Esophagus squamous epithelium (tissue), 5 donors: ENCODE results near the gene LRP8. TPM values are rescaled to one million over a fixed set of nuclear protein-coding genes. Genes with fewer than 3 reads are reported as not detected.

Experiments
- DNase-seq: peaks from one replicate; lab custom pipeline; 2025; lab: John Stamatoyannopoulos, UW
- H3K27ac ChIP-seq, 4 donors: fragments of 200-600 bp; sonication (generic); one replicate each; pipeline ENCODE4 v1.5.1; 2016 to 2019; ENCODE audit warnings: mild to moderate bottlenecking in 1 of 4
- H3K27me3 ChIP-seq, 4 donors: fragments of 200-600 bp; sonication (generic); 1 replicate in 3 of 4; 2 replicates in 1 of 4; pipeline versions ENCODE4 v1.5.1 to v1.6.0; 2017 to 2021; ENCODE audit warnings: antibody characterized with exemption in 1 of 4
- H3K36me3 ChIP-seq, 3 donors: fragments of 200-600 bp; sonication (generic); one replicate each; pipeline ENCODE4 v1.5.1; 2016 to 2019
- H3K4me1 ChIP-seq, 3 donors: fragments of 200-600 bp; sonication (generic); one replicate each; pipeline ENCODE4 v1.5.1; 2017 to 2019
- H3K4me3 ChIP-seq, 4 donors: fragments of 200-600 bp; sonication (generic); 1 replicate in 3 of 4; 2 replicates in 1 of 4; pipeline ENCODE4 v1.5.1; 2016 to 2019; ENCODE audit warnings: mild to moderate bottlenecking in 2 of 4, moderate library complexity in 1 of 4
- H3K9me3 ChIP-seq, 3 donors: fragments of 200-600 bp; sonication (generic); one replicate each; pipeline ENCODE4 v1.5.1; 2016 to 2019
- CTCF ChIP-seq, 6 experiments: fragments of 450-650 bp in 4 of 6; fragments of 200-600 bp in 2 of 6; sonication (generic) in 2 of 6; IDR thresholded peaks; one replicate each; pipeline ENCODE4 v1.5.1; 2016 to 2019; ENCODE audit warnings: antibody characterized with exemption in 6 of 6, mild to moderate bottlenecking in 4 of 6, moderate library complexity in 4 of 6
- POLR2A ChIP-seq, 4 donors: fragments of 450-650 bp; IDR thresholded peaks; one replicate each; pipeline ENCODE4 v1.6.1; 2017; ENCODE audit warnings: antibody characterized with exemption in 4 of 4, mild to moderate bottlenecking in 4 of 4, moderate library complexity in 3 of 4
- WGBS, 2 donors: methylation state at CpG; one replicate each; pipeline ENCODE4 v1.1.5; 2018; 5-methylcytosine and 5-hydroxymethylcytosine counted together
- intact Hi-C: fragments of 100-400 bp; cut with DNase I; formaldehyde crosslinking; loops from one replicate; pipeline ENCODE4 v1.15.0; 2022
- total RNA-seq, 4 donors: library from RNA; depleted of rRNA; stranded (reverse); fragments of >200 nt; gene quantifications; one replicate each; pipeline ENCODE4 v1.1.0, GENCODE V29; 2016
- donor health status: DM: yes; HTN: yes; CAD: no.

The LRP8 gene
- total RNA-seq, 4 donors from 2014 or later, result 15.3 to 39.6 (median 18.8) TPM

DNA sequence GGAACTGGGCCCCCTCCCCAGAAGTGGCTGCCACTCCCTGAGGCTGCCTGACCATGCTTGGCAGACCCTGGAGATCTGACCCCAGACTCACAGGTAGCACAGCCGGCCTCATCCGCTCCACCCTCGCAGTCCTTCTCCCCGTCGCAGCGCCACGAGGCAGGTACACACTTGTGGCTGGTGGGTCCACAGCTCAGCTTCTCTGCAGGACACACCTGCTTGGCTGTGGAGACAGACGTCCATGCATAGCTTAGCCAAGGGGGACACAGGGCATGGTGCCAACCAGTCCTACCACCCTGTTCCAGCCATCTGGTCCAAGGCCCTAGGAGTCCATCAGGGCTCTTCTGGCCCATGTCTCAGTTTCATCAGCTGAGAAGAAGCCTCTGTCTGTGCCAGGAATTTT is 47.4 kb downstream of the LRP8 start:
- TF ChIP-seq POLR2A (IDR thresholded peaks at IDR 0.05) (no peak), CTCF (IDR thresholded peaks at IDR 0.05) (no peak)
- Histone ChIP-seq H3K4me1 (peaks cover 0 to 4% (median 0%) of the 10 kb centered on the region in 3 donors), H3K9me3 (no peaks in the 10 kb centered on the region), H3K27me3 (no peaks in the 10 kb centered on the region), H3K36me3 (peaks cover 0 to 49% (median 0%) of the 10 kb centered on the region in 3 donors), H3K27ac (no peak overlapping the region), H3K4me3 (no peak overlapping the region)
- intact Hi-C loops, result no loop called here
- 71 to 94% methylated on average over 2 to 8 of the region's 8 CpGs for WGBS, 2 donors
- DNase-seq, result no peak

DNA sequence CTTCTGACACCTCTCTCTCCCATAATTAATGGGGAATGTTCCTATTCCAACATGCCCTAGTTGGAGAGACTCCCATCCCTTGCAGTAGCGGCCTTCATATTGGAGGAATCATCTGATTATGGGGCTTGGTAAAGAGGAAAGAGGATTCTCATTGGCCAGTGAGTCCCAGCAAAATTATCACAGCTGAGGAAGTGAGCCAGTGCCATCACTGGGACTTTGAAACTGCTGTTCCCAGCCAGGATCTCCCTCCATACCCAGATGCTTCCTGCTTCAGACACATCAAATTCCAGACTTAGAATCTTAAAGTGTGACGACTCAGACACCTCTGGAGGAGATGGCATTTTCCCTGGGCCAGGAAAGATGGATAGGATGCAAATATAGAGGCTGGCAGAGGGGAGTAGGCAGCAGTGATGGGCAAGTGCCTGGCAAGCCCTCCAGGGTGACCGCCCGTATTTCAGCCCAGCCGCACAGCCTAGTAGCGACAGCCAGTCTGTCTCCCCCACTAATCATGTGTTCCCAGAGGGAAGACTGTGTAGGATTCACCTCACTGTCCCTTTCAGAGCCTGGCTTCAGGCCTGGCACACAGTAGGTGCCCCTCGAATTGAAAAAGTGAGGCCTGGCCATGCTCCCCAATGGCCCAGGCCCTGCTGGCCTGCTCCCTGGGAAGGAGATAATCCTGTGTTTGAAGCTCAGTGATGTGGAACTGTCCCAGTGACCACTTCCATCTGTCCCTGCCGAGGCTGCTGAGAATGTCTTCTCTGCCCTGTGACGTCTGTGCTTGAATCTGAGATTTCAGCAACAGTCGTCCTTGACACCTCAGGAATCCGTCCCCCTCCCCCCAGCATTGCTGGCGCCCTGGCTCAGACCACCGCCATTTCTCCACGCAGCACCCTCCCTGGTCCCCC is 48.3 kb downstream of the LRP8 start:
- WGBS, 2 donors, result 67 to 95% methylated on average over 5 to 11 of the region's 14 CpGs
- TF ChIP-seq POLR2A (IDR thresholded peaks at IDR 0.05) (no peak), CTCF (IDR thresholded peaks at IDR 0.05) (no peak)
- peaks cover 0 to 11% (median 0%) of the 10 kb centered on the region in 3 donors for H3K4me1 ChIP-seq

GRCh38 chr1:53278298-53278725 is 49.6 kb downstream of the LRP8 start:
- 18 to 23% methylated on average over 5 to 8 of the region's 8 CpGs for WGBS, 2 donors
- TF ChIP-seq POLR2A (IDR thresholded peaks at IDR 0.05) (no peak), CTCF (IDR thresholded peaks at IDR 0.05) (peak; percentile 81 to 86 (median 84))
- no peak for DNase-seq
- intact Hi-C loops, result no loop called here
- no peak overlapping the region for H3K27ac ChIP-seq
- no peak overlapping the region for H3K4me3 ChIP-seq
- H3K36me3 ChIP-seq, result peaks cover 0 to 36% (median 0%) of the 10 kb centered on the region in 3 donors
- H3K27me3 ChIP-seq, result no peaks in the 10 kb centered on the region
- no peaks in the 10 kb centered on the region for H3K9me3 ChIP-seq
- peaks cover 5 to 23% (median 8%) of the 10 kb centered on the region in 3 donors for H3K4me1 ChIP-seq

More for the DNA sequence above, 48.3 kb downstream of the LRP8 start:
- H3K27me3 ChIP-seq, result no peaks in the 10 kb centered on the region
- intact Hi-C loops, result no loop called here
- no peak for DNase-seq
- H3K36me3 ChIP-seq, result peaks cover 0 to 40% (median 0%) of the 10 kb centered on the region in 3 donors
- H3K4me3 ChIP-seq, result no peak overlapping the region
- H3K9me3 ChIP-seq, result no peaks in the 10 kb centered on the region
- no peak overlapping the region for H3K27ac ChIP-seq

GRCh38 chr1:53277326-53277725 is 50.5 kb downstream of the LRP8 start:
- Histone ChIP-seq H3K27ac (no peak overlapping the region), H3K4me1 (peaks cover 5 to 33% (median 13%) of the 10 kb centered on the region in 3 donors), H3K27me3 (no peaks in the 10 kb centered on the region), H3K9me3 (no peaks in the 10 kb centered on the region), H3K4me3 (no peak overlapping the region), H3K36me3 (peaks cover 0 to 36% (median 0%) of the 10 kb centered on the region in 3 donors)
- intact Hi-C loops, result loop anchor here (2.0 kb wide), 1 partner anchor 115 kb away; no protein-coding TSS in a partner anchor
- DNase-seq, result no peak
- 98% methylated on average over 4 to 5 of the region's 5 CpGs for whole genome bisulfite sequencing, 2 donors
- TF ChIP-seq CTCF (IDR thresholded peaks at IDR 0.05) (no peak), POLR2A (IDR thresholded peaks at IDR 0.05) (no peak)

DNA sequence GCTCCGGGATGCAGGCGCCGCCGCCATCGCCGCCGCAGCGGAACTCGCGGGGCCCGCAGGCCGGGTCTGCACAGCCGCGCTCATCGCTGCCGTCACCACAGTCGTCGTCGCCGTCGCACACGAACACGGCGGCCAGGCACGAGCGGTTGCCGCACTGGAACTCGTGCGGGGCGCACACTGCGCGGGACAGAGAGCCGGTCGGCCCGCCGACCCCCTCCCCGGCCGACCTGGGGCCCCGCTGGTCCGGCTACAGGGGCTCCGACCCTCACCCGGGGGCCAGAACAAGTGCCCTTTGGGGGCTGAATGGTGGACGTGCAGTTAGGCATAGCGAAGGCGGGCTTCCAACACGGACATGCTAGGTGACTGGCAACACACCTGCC is 51.0 kb downstream of the LRP8 start:
- TF ChIP-seq POLR2A (IDR thresholded peaks at IDR 0.05) (no peak), CTCF (IDR thresholded peaks at IDR 0.05) (no peak)
- Histone ChIP-seq H3K4me1 (peaks cover 5 to 34% (median 14%) of the 10 kb centered on the region in 3 donors), H3K9me3 (no peaks in the 10 kb centered on the region), H3K27ac (no peak overlapping the region), H3K27me3 (no peaks in the 10 kb centered on the region), H3K4me3 (no peak overlapping the region), H3K36me3 (peaks cover 0 to 36% (median 0%) of the 10 kb centered on the region in 3 donors)
- WGBS, 2 donors, result 91% methylated on average over 7 of the region's 46 CpGs; no CpG with 5 or more reads in 1 of the 2 donors
- intact Hi-C loops, result loop anchor here (2.0 kb wide), 1 partner anchor 116 kb away; no protein-coding TSS in a partner anchor
- no peak for DNase-seq
